GM19324 (cell line): ENCODE results near the gene ZNF487.
"Not testable (repeated sequence)": the region's sequence is repeated elsewhere in the genome, so short reads cannot be mapped to it uniquely, and the experiment has no call there.

Experiments used
- ATAC-seq: cut with Tn5 transposase; IDR thresholded peaks from one replicate; pipeline ENCODE4 v1.9.1; 2021; ENCODE audit warnings: mild to moderate bottlenecking, moderate library complexity; ENCODE audit not compliant: unreplicated experiment, low FRiP score

ZNF487 gene

DNA sequence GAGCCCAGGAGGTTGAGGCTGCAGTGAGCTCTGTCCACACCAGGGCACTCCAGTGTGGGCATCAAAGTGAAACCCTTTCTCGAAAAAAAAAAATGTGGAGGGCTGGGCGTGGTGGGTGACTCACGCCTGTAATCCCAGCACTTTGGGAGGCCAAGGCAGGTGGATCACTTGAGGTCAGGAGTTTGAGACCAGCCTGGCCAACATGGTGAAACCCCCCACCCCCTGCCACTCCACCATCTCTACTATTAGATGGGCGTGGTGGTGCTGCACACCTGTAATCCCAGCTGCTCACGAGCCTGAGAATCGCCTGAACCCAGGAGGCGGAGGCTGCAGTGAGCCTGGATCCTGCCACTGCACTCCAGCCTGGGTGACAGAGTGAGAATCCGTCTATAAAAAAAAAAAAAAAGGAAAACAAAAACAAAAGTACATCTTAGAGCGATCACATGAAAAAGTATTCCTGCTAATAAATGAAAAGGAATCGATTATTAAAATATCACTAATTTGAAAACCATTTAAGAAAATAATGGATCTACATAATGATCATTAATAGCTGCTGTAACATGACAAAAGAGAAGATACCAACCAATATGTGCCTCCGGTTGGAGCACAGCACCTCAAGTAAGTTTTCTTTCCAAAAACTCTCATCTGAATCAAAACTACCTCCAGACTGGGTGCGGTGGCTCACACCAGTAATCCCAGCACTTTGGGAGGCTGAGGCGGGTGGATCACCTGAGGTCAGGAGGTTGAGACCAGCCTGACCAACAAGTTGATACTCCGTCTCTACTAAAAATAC lies 32.8 kb upstream of the ZNF487 start:
- ATAC-seq = no peak

- no peak for ATAC-seq
Measured at GRCh38 chr10:43404704-43405084, 32.2 kb upstream of the ZNF487 start.

- peak; percentile 21 for ATAC-seq
Measured at GRCh38 chr10:43407148-43407575, 29.7 kb upstream of the ZNF487 start.

- ATAC-seq = peak; percentile 49
Measured at GRCh38 chr10:43407576-43408330, 29.2 kb upstream of the ZNF487 start.

DNA sequence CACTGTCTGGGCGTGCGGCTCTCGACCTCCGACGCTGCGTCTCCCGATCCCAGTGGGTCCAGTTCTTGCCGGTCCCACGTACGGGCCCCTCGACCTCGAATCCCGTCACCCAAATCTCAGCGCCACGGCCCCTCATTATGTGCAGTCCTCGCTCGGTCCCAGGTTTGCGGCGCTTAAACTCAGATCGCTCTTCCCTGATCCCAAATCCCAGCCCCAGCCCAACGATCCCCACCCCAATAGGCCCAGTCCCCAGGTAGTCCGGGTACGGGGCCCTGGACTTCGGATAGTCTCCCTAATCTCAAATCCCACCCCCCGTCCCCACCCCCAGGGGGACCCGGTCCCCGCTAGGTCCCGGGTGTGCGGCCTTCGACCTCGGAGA lies 28.6 kb upstream of the ZNF487 start:
- peak; percentile 3 for ATAC-seq

DNA sequence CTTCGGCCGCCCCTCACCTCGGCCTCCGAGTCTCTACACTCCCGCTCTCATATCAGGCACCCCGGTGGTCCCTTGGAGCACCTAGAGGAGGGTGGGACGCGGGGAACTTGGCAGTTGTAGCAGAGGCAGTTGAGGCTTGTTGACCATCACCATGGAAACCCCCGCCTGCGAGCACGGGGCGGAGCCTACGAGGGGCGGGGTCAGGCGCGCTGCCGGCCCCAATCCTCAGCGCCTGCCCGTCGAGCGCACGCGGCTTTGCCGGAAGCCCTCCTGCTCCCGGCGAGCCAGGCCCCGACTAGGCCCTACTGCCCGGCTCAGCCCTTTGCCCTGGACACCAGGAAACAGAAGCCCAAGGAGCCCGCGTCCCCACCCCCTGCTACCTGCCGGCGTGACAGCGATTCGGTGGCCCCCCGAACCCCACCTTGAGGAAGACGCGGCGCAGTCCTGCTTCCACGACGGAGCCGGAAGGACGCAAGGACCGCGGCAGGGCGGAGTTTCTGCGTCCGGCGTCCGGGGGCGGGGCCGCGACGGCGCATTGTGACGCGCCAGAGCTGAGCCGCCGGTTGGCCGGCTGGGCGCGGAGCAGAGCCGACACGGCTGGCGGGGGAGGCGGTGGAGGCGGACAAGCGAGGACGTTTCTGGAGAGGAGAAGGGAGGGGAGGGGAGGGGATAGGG lies 28.1 kb upstream of the ZNF487 start, which contains the start of gene HNRNPF:
Gene HNRNPF, minus strand, starts transcription at position 477 of the 675 bp plus-strand sequence. CDS start 21,302 bp downstream, outside the sequence.
- ATAC-seq = peak; percentile 81

GRCh38 chr10:43409385-43410109 lies 27.4 kb upstream of the ZNF487 start:
- ATAC-seq = no peak

DNA sequence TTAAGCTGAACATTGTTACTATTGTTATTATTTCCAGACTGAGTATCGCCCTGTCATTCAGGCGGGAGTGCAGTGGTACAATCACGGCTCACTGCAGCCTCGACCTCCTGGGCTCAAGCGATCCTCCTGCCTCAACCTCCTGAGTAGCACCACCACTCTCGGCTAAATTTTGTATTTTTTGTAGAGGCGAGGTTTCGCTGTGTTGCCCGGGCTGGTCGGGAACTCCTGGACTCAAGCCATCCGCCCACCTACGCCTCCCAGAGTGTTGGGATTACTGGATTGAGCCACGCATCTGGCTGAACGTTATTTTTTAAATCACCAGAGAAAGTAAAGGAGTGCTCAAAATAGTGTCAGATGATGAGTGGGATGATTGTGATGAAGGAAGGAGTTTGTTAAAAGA lies 26.6 kb upstream of the ZNF487 start:
- ATAC-seq = no peak

- ATAC-seq = no peak
Measured at GRCh38 chr10:43411536-43411935, 25.4 kb upstream of the ZNF487 start.

DNA sequence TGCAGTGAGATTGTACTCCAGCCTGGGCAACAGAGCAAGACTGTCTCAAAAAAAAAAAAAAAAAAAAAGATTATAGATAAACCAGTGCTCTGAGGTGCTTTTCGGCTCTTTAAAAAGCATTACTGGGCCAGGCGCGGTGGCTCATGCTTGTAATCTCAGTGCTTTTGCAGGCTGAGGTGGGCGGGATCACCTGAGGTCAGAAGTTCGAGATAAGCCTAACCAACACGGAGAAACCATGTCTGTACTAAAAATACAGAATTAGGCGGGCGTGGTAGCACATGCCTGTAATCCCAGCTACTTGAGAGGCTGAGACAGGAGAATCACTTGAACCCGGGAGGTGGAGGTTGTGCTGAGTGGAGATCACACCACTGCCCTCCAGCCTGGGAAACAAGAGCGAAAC lies 21.4 kb upstream of the ZNF487 start:
- ATAC-seq = no peak

- ATAC-seq = no peak
Measured at GRCh38 chr10:43417950-43418768, 18.8 kb upstream of the ZNF487 start.

- no peak for ATAC-seq
Measured at GRCh38 chr10:43419997-43420368, 16.9 kb upstream of the ZNF487 start.

DNA sequence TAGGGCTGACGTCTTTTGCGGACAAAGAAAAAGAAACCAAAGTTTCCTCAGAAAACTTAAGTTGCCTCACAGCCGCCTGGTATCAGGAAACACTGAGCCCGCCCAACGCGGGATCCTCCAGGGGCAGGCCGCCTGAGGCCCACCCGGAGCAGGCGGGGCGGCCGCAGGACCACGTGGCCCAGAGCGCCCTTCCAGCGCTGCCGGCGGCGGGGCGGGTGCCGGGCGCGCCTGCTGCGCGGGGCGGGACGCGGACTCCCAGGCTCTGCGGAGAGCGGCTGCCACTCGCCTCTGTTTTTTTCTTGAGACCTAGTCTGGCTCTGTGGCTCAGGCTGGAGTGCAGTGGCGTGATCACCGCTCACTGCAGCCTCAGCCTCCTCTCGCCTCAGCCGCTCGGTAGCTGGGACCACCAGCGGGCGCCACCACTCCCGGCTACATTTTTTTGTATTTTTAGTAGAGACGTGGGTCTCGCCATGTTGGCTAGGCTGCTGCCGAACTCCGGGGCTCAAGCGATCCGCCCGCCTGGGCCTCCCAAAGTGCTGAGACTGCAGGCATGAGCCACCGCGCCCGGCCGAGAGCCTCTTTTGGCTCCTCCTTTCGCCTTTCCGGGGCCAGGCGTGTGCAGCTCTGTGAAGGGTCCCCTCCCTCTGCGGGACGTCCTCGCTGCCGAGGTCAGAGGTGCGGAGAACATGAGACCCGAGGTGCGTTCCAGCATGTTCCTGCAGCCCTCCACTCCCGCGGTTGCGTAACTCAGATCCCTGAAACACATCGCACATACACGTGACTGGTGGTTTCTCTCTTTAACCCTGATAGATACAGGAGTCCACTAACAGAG lies 16.3 kb upstream of the ZNF487 start:
- ATAC-seq = peak; percentile 94

- ATAC-seq = no peak
Measured at GRCh38 chr10:43421201-43421507, 15.8 kb upstream of the ZNF487 start.

- ATAC-seq = no peak
Measured at GRCh38 chr10:43421519-43421918, 15.4 kb upstream of the ZNF487 start.

DNA sequence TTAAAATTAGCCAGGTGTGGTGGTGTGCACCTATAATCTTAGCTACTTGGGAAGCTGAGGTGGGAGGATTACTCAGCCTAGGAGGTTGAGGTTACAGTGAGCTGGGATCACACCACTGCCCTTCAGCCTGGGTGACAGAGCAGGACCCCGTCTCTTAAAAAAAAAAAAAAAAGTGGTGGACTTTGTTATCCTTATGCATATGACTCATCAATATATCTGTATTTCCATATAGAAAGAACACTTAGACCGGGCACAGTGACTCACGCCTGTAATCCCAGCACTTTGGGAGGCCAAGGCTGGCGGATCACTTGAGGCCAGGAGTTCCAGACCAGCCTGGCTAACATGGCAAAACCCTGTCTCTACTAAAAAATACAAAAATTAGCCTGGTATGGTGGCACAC lies 15.0 kb upstream of the ZNF487 start:
- not testable (repeated sequence) for ATAC-seq

- ATAC-seq = no peak
Measured at GRCh38 chr10:43424416-43424815, 12.5 kb upstream of the ZNF487 start.

DNA sequence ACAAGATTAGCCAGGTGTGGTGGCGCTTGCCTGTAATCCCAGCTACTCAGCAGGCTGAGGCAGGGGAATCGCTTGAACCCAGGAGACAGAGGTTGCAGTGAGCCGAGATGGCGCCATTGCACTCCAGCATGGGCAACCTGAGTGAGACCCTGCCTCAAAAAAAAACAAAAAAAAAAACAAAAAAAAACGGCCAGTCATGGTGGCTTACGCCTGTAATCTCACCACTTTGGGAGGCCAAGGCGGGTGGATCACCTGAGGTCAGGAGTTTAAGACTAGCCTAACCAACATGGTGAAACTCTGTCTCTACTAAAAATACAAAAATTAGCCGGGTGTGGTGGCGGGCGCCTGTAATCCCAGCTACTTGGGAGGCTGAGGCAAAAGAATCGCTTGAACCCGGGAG lies 10.4 kb upstream of the ZNF487 start:
- ATAC-seq = not testable (repeated sequence)

- peak; percentile 61 for ATAC-seq
Measured at GRCh38 chr10:43427166-43427825, 9.6 kb upstream of the ZNF487 start.
